Fibroblast of mammary gland (primary cell): Measurements from ENCODE around the gene ZFYVE27.
A peak's percentile ranks its signal among the peaks of the same experiment; 100 is the strongest.

ENCODE experiments used
- DNase-seq: peaks from one replicate; pipeline ENCODE4 v3.0.0-alpha.2; 2010; ENCODE audit warnings: low read depth
- H3K4me3 ChIP-seq: 2 replicates; pipeline ENCODE4 v1.5.1; 2011; ENCODE audit warnings: low read depth, mild to moderate bottlenecking, low read length, moderate library complexity; ENCODE audit not compliant: control insufficient read depth
- CTCF ChIP-seq: conservative IDR thresholded peaks from 2 replicates; pipeline ENCODE4 v1.5.1; 2011; ENCODE audit warnings: low read depth, low read length, inconsistent platforms; ENCODE audit not compliant: control insufficient read depth, insufficient read depth

Gene ZFYVE27

DNA sequence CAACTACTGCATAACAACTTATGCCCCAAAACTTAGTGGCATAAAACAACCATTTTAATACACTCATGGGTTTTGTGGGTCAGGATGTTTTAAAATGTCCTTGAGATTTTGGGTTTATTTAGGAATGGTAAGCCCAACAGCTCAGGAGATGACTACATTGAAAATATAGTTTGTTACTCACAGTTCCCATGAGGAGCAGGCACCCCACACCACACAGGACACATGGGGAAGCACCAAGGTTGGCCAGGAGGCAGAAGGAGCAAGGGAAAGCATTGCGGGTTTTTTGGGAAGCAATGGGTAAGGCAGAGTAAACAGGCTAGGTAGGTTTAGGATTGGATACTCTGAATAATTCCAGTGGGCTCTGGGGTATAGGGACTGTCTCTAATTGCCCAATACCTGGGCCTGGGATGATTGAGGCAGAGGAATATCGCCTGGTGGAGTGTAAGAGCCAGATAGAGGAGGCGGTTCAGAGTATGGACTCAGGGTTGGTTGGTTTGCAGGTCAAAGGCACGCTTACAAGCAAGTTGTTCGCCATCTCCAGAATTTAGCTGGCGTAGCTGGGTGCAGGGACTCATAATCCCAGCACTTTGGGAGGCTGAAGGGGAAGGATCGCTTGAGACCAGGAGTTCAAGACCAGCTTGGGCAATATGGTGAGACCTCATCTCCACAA is 33.4 kb upstream of the ZFYVE27 start:
- TF ChIP-seq CTCF: no peak
- no peak for DNase-seq

DNA sequence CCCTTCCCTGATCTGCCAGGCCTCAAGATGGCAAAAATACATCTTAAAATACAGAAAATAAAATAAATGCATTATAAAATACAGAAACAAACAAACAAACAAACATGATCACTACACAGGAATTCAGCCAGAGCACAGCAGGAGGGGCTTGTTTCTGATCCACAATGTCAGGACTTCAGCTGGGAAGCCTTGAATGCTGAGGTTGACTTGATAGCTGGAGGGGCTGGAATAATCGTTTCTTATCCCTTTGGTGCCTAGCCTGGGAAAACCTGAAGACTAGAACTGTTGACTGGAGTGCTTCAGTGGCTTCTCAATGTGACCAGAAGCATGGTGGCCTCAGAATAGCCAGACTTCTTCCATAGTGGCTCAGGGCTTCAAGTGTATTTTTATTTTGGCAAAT is 32.6 kb upstream of the ZFYVE27 start:
- DNase-seq: no peak
- H3K4me3 ChIP-seq: no peak overlapping the region
- no peak for TF ChIP-seq CTCF

More for the DNA sequence above, 33.4 kb upstream of the ZFYVE27 start:
- no peak overlapping the region for H3K4me3 ChIP-seq

DNA sequence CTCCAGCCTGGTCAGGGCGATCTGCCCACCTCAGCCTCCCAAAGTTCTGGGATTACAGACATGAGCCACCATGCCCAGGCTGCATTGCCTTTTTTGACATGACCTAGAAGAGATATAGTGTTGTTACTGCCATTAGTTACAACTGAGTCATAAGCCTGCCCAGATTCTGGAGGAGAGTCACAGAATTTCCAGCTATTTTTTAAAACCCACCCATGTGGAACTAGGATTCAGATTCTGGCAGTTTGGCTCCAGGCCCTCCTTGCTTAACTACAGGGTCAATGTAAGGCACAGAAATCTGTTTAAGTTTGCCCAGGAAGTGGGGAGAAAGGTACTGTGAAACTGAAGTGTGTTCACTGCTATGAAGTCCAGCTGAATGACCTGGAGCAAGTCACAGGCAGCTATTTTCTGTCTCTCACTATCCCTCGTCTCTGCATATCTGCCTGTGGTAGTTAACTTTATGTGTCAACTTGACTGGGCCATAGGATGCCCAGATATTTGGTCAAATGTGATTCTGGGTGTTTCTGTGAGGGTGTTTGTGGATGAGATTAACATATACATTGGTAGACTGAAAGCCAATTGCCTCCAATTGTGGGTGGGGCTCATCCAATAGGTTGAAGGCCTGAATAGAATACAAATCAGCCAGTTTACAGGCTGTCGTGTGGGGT is 31.8 kb upstream of the ZFYVE27 start:
- no peak overlapping the region for H3K4me3 ChIP-seq
- peak; percentile 30 for DNase-seq
- no peak for TF ChIP-seq CTCF

- H3K4me3 ChIP-seq: no peak overlapping the region
- no peak for TF ChIP-seq CTCF
- no peak for DNase-seq
Measured at GRCh38 chr10:97707134-97707861, 29.6 kb upstream of the ZFYVE27 start.

- no peak for DNase-seq
- no peak overlapping the region for H3K4me3 ChIP-seq
- TF ChIP-seq CTCF: no peak
Measured at GRCh38 chr10:97708167-97708566, 28.8 kb upstream of the ZFYVE27 start.

DNA sequence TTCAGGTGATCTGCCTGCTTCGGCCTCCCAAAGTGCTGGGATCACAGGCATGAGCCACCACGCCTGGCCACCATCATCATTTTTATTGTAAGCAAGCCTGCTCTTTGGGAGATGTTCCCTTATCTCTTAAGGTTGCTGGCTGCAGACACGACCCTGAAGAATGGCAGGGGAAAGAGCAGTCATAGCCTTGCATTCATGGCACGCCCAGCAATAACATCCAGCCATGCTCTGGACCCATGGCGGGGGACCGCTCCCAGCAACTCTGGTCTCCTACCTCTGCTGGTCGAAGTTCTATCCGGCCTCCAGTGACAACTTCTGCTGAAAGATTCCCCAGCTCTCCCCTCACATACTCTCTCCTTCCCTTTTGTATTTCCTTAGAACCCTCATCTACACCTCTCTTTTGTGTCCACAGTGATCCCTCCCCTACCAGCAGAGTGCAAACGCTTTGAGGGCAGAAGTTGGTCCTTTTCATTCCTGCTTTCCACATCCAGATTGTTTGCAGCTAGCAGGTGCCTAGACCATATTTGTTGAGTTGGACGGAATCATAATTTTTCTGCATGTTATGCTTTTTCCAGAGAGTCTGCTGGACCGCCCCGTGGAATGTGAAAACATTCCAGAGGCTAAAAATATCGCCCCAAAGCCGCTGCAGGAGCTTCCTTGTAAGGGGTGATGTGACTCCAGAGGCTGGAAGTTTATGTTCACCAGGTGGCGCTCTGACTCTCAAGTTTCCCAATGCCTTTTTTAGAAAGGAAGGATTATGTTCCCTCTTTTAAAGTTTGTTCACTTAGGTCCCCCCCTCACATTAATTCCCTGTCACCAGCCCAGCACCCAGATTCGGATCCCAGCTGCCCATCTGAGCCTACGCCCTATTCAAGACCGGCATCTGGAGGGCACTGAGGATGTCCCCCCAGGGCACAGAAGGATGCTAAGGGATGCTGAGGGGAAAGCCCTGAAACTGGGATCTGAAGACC is 27.7 kb upstream of the ZFYVE27 start:
- DNase-seq: peak; percentile 77
- H3K4me3 ChIP-seq: no peak overlapping the region

More for the DNA sequence above, 27.7 kb upstream of the ZFYVE27 start:
- peak; percentile 73 for TF ChIP-seq CTCF
